Measurements from ENCODE around the gene MRPL28.
A peak's percentile ranks its signal among the peaks of the same experiment; 100 is the strongest.
"Not testable (repeated sequence)": the region's sequence is repeated elsewhere in the genome, so short reads cannot be mapped to it uniquely, and the experiment has no call there.

Gene MRPL28

GRCh38 chr16:370443-370842 lies at the start of gene MRPL28:
TSS of gene MRPL28 (minus strand) at chr16:370538. CDS start at chr16:370218, 320 bp downstream.
- peak; percentile 70 for DNase-seq

- not testable (repeated sequence) for DNase-seq
Observed at GRCh38 chr16:415170-415498, 44.8 kb upstream of the MRPL28 start.

GRCh38 chr16:414395-415169 lies 44.2 kb upstream of the MRPL28 start:
- no peak for DNase-seq

DNA sequence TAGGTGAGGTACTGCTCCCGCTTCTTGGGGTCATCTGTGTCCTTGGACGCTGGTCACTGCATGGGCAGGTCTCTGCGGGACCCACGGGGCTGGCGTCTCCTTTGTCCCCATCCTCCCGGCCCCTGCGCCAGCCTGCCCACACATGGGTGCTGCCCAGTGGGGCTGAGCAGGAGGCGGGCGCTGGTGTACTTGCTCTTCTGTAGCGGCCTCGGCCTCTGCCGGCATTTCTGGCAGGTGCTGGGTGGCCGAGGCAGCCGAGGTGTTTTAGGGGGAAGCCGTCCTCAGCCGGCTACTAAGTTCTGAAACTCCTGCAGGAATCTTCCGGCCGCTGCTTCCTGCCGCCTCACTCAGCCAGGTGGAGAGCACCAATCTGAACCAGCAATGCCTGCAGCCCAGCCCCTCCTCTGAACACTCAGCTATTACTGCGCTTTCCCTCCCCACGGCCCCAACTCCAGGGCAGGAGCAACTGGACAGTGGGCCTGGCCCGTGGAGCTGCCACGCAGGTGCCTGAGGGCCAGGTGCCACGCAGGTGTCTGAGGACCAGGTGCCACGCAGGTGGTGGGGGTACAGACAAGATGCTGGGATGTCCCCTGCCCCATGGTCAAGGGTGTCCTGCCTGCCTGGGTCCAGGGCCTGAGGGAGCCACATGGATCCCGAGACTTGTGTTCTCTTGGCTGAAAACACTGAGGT lies 41.4 kb upstream of the MRPL28 start:
- DNase-seq = no peak

DNA sequence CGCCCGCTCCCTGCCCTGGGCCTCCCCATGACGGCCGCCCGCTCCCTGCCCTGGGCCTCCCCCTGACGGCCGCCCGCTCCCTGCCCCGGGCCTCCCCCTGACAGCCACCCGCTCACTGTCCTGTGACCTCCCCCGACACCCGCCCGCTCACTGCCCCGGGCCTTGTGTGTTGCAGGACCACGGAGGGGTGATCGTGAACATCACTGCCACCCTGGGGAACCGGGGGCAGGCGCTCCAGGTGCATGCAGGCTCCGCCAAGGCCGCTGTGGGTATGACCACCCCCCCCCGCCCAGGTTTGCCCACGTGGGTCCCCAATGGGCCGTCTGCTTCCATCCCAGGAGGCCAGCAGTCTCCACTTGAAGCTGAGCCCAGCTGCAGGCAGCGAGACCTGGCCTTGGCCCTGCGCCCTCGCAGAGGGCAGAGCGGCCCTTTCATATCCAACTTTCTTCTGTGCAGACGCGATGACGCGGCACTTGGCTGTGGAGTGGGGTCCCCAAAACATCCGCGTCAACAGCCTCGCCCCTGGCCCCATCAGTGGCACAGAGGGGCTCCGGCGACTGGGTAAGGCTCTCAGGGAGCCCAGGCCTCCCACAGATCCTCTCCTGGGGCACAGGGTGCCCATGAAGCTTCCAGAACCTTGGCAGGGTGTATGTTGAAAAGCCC lies 40.3 kb upstream of the MRPL28 start:
- DNase-seq = no peak

- no peak for DNase-seq
Observed at GRCh38 chr16:407253-407652, 36.9 kb upstream of the MRPL28 start.

DNA sequence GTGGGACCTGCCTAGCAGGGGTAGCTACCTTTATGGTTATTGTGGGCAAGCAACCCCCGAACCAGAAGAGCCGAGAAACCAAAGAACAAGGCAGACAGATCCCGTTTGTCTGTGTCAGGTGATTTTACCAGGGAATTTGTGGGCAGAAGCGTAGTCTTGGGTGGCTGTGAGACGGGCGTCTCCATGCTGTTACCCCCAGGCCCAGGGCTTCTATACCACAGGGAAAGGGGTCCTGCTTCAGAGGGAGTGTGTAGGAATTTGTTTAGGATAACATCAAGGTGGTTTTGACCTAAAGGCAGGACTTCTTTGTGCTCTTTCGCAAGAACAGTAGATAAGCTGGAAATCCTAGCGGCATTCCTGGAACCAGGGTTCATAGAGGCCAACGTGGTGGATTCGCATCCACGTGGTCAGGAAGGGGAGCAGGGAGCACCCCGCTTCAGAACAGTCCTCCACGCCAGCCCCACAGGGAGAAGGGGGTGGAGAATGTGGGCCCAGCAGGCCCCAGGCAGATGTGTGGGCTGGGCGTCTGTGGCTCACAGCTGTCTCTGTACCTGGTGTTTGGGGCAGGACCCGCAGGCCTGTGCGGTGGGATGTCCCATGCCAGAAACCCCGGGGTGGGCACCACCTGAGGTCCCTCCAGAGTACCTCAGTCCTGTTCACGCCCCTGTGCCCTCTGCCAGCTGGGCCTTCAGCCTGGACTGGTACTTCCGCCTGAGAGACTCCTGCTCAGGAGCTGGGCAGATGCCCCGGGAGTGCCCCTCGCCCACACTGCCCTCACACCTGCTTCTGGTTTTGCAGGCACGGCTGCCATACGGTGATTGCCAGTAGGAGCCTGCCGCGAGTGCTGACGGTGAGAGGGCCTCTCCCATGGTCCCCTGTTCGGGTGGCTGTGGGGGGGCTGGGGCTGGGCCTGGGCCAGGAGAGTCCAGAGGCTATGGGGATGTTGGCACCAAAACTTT lies 35.5 kb upstream of the MRPL28 start:
- DNase-seq = no peak

DNA sequence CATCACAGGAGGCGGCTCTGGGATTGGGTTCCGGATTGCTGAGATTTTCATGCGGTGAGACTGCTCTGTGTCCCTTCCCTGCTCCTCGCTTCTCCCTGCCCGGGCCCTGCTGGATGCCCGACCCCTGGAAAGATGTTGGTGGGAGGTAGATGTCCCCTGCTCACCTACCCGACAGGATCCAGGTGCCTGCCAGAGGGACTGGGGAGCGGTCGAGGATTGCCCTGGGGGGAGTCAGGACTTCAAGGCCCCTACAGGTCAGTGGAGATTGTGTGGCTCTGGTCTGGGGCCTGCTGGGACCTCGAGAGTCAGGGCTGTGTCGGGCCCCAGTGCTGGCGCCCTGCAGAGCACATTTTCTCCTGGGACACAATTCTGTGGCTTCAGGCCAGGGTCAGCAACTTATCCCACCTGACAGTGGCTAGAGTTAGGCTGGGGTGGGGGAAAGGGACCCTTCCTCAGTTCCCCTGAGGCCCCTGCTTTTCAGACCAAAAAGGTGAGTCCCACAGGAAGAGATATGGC lies 34.7 kb upstream of the MRPL28 start:
- no peak for DNase-seq

- DNase-seq = peak; percentile 56
Observed at GRCh38 chr16:401468-402348, 31.4 kb upstream of the MRPL28 start, which contains the start of gene DECR2. TSS of gene DECR2 (plus strand) at chr16:401885. CDS start at chr16:401964, 79 bp downstream.

DNA sequence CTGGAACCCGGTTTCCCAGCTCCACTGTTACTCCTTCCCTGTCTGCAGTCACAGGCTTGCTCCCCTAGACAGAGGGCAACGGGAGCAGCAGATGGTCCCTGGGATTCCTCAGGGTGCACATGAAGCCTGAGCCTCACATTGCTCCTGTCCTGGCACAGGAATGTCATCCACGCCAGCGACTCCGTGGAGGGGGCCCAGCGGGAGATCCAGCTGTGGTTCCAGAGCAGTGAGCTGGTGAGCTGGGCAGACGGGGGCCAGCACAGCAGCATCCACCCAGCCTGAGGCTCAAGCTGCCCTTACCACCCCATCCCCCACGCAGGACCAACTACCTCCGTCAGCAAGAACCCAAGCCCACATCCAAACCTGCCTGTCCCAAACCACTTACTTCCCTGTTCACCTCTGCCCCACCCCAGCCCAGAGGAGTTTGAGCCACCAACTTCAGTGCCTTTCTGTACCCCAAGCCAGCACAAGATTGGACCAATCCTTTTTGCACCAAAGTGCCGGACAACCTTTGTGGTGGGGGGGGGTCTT lies 29.8 kb upstream of the MRPL28 start:
- DNase-seq = no peak

DNA sequence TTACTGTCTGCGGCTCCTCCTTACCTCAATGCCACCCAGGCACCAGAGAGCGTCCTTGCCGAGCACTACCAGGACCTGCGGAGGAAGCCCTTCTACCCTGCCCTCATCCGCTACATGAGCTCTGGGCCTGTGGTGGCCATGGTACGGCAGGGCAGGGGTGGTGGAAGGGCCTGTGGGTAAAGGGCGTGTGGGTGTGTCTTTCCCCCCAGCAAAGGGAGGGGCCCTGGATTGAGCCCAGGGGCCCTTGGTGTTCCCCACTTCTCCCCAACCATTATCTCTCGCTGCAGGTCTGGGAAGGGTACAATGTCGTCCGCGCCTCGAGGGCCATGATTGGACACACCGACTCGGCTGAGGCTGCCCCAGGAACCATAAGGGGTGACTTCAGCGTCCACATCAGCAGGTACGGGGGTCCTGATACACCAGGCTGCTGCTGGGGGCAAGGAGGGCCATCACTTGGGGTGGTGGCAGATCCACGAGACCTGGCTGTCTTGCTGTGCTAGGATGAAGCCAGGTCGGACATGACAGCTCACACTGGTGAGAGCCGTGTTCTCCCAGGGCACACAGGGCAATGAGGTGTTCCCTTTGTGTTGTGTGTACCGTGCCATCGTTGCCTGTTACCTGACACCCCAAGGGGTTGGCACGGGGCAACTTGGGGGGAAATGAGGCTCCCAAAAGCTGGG lies 29.1 kb upstream of the MRPL28 start:
- DNase-seq = no peak

- DNase-seq = no peak
Observed at GRCh38 chr16:398561-399339, 28.4 kb upstream of the MRPL28 start.

DNA sequence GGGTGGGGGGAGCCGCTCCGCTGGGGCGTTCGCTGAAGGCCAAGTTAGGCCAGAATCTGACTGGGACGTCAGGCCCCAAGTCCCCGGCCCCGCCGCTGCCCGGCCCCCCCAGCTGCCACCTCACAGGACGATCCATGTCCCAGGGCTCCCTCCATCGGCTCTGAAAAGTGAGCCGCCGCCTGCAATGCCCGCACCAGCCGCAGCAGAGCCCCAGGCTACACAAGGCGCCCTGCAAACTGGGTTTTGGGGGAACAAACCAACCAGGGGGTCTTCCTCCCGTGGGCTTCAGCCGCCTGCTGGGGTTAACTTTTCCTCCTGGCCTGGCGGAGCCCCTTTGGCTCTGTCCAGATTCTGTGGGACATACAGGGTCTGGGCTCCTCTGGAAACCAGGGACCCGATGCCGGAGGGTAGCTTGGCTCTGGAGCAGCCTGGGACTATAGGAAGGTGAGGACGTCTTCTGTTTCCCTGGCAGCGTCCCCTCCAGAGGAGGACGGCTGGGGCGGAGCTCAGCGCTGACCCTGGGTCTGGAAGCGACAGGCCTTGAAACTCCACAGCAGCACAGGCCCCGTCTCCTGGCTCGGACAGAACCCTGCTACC lies 27.5 kb upstream of the MRPL28 start:
- DNase-seq = no peak

GRCh38 chr16:397135-397661 lies 26.9 kb upstream of the MRPL28 start, which contains the start of gene NME4:
TSS of gene NME4 (plus strand) at chr16:397199. CDS start at chr16:397223, 24 bp downstream.
- no peak for DNase-seq

DNA sequence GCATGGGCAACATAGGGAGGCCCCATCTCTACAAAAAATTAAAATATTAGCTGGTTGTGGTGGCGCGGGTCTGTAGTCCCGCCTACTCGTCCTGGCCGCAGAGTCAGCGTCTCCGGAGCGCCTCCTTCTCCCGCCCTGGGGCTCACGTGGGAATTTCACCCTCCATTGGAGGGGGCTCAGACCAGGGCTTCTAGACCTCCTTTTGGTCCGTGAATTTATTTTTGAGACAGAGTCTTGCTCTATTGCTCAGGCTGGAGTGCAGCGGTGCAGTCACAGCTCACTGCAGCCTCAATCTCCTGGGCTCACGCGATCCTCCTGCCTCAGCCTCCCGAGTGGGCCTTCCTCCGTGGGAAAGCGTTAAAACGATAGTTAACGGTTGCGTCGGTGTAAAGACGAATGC lies 26.3 kb upstream of the MRPL28 start:
- DNase-seq = no peak

DNA sequence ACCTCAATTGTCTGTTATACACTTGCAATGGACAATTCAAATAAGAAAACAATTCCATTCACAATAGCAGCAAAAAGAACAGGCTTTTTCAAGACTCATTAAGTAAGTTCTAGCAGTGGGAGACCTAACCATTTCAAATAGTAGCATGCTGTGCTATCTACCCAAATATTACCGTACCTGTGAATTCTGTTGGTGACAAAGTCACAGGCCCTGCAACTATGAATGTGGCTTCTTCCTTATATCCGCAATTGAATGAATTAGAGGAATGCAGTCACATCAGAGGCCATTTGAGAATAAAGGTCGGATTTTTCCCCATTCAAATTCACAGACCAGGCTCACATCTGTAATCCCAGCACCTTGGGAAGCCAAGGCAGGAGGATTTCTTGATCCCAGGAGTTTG lies 25.9 kb upstream of the MRPL28 start:
- DNase-seq = peak; percentile 23

DNA sequence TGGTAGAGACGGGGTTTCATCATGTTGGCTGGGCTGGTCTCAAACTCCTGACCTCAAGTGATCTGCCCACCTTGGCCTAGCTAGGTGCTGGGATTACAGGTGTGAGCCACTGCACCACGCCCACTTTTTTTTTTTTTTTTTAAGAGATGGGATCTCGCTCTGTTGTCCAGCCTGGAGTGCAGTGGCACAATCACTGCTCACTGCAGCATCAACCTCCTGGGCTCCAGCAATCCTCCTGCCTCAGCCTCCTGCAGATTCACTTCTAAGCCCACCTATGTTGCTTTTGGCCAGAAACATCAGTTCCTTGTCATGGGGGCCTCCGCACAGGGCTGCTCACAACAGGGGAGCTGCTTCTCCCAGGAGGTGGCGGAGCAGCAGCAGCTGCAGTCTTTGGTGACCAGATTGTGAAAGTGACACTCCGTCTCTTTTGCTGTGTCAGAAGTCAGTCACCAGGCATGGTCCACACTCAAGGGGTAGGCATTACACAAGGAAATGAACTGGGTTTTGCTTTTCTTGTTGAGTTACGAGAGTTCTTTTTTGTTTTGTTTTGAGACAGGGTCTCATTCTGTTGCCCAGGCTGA lies 22.2 kb upstream of the MRPL28 start:
- DNase-seq = no peak

DNA sequence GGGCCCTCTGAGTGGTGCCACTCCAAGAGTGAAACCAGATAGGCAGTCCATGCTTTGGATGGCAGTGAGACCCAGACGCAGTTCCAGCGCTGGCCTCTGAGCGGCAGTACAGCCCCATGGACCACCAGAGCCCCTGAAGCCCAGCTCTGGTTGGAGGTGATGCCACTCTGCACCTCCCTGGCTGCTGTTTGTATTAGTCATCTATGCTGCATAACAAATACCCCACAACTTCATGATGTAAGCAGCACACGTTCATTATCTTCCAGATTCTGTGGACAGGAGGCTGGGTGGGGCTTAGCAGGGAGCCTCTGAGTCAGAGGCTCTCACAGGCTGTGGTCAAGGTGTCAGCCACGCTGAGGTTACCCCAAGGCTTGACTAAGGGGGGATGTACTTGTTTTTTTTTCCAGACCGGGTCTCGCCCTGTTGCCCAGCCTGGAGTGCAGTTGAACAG lies 21.6 kb upstream of the MRPL28 start:
- DNase-seq = no peak

All from NCI-H2029 treated with DMSO at 0.1 percent for 48 hours (cell line).